Kidney glomerular epithelial cell (primary cell): Measurements from ENCODE around the gene TBC1D16.
"Not testable (repeated sequence)": the region's sequence is repeated elsewhere in the genome, so short reads cannot be mapped to it uniquely, and the experiment has no call there.

Experiments
- DNase-seq: peaks from one replicate; lab custom pipeline; 2025; lab: John Stamatoyannopoulos, UW

The TBC1D16 gene

GRCh38 chr17:79913896-79914812 is 121.5 kb downstream of the TBC1D16 start:
- DNase-seq, result no peak

GRCh38 chr17:79913451-79913850 is 122.2 kb downstream of the TBC1D16 start:
- DNase-seq, result no peak

- DNase-seq, result no peak
These were observed 122.9 kb downstream of the TBC1D16 start for GRCh38 chr17:79912552-79913330.

- DNase-seq, result no peak
These were observed 124.0 kb downstream of the TBC1D16 start for GRCh38 chr17:79911430-79912399.

GRCh38 chr17:79910985-79911361 is 124.7 kb downstream of the TBC1D16 start:
- no peak for DNase-seq

GRCh38 chr17:79909121-79909520 is 126.6 kb downstream of the TBC1D16 start:
- DNase-seq, result no peak

- no peak for DNase-seq
These were observed 127.8 kb downstream of the TBC1D16 start for GRCh38 chr17:79907850-79908249.

- DNase-seq, result no peak
These were observed 128.4 kb downstream of the TBC1D16 start for GRCh38 chr17:79907217-79907715.

GRCh38 chr17:79905832-79906231 is 129.8 kb downstream of the TBC1D16 start:
- DNase-seq, result no peak

- DNase-seq, result no peak
These were observed 130.8 kb downstream of the TBC1D16 start for GRCh38 chr17:79904865-79905264.

GRCh38 chr17:79902146-79902791 is 133.4 kb downstream of the TBC1D16 start:
- DNase-seq, result no peak

GRCh38 chr17:79901131-79901530 is 134.5 kb downstream of the TBC1D16 start:
- no peak for DNase-seq

GRCh38 chr17:79899584-79899983 is 136.1 kb downstream of the TBC1D16 start:
- no peak for DNase-seq

GRCh38 chr17:79897243-79898063 is 138.2 kb downstream of the TBC1D16 start:
- no peak for DNase-seq

- DNase-seq, result not testable (repeated sequence)
These were observed 142.2 kb downstream of the TBC1D16 start for GRCh38 chr17:79893457-79893856.

GRCh38 chr17:79892457-79893241 is 143.0 kb downstream of the TBC1D16 start:
- no peak for DNase-seq

GRCh38 chr17:79891113-79891730 is 144.4 kb downstream of the TBC1D16 start:
- no peak for DNase-seq

GRCh38 chr17:79890706-79891105 is 145.0 kb downstream of the TBC1D16 start:
- no peak for DNase-seq
